PFSK-1 (cell line): ENCODE measurements around the gene PTPRN2.

Source experiments
- FOXP2 ChIP-seq: optimal IDR thresholded peaks from 2 replicates; pipeline ENCODE3; 2011; ENCODE audit warnings: borderline replicate concordance, control low read depth, inconsistent platforms; ENCODE audit not compliant: insufficient read depth; ENCODE audit errors: extremely low read length, extremely low read depth
- POLR2AphosphoS5 ChIP-seq: IDR thresholded peaks from 2 replicates; pipeline ENCODE4 v1.6.1; 2012; ENCODE audit warnings: low read depth, mild to moderate bottlenecking, control low read depth, low read length, moderate library complexity
- REST ChIP-seq, 2 experiments: IDR thresholded peaks; 2 replicates each; pipeline versions ENCODE4 v1.6.1 to v1.8.0; 2011 to 2012; ENCODE audit warnings: low read depth in 2 of 2, low read length in 2 of 2, control low read depth in 1 of 2, inconsistent platforms in 1 of 2, mild to moderate bottlenecking in 1 of 2, moderate library complexity in 1 of 2; ENCODE audit not compliant: insufficient read depth in 1 of 2
- SIN3A ChIP-seq: IDR thresholded peaks from 2 replicates; pipeline ENCODE4 v1.6.1; 2012; ENCODE audit warnings: mild to moderate bottlenecking, low read length, moderate library complexity, borderline replicate concordance; ENCODE audit not compliant: insufficient read depth
- TAF1 ChIP-seq: IDR thresholded peaks from 2 replicates; pipeline ENCODE4 v1.6.1; 2012; ENCODE audit warnings: low read length, control low read depth, borderline replicate concordance; ENCODE audit not compliant: insufficient read depth

DNA sequence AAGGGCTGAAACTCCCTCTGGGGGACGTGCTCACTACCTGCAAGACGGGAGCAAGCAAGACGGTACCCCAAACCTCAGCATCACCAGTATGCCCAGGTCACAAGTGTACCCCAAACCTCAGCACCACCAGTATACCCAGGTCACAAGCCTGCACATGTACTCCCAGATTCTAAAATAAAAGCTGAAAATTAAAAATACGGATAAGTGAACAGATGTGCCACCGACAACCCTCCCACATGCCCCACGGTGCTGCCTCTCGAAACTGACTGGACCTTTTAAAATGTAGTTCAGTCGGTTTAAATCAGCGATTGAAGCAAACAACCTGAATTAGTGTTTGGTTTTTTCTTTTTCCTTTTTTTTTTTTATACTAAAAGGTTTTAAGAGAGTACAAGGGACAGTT, 684.3 kb downstream of the PTPRN2 start:
- TF ChIP-seq REST (IDR thresholded peaks at IDR 0.05; ENCODE audit: insufficient read depth in 1 of 2, low read depth in 2 of 2, low read length in 2 of 2) (no peak), SIN3A (no peak), TAF1 (no peak), POLR2AphosphoS5 (no peak), FOXP2 (no peak)
